ENCODE data around the gene LTB. TPM values are rescaled to one million over a fixed set of nuclear protein-coding genes. Genes with fewer than 3 reads are reported as not detected.

The LTB gene
- total and polyA plus RNA-seq, 2 of the 13 experiments (the other 11 are each of a cell fraction or from before 2014, with no cell fraction given): 0.09 to 0.22 TPM

- H3K36me3 ChIP-seq (replicated peaks in 1 of 2; ENCODE audit: control insufficient read depth in 1 of 2, insufficient read depth in 2 of 2, low read length in 2 of 2): no peaks in the 10 kb centered on the region
- intact Hi-C loops (cut with micrococcal nuclease; ENCODE audit: unreplicated experiment) (no loop called here), in situ Hi-C loops (cut with HindIII; ENCODE audit: extremely low pct_ligation_motif_present, low pct_unique_long_range_greater_than_20kb) (no loop called here)
- H3K27ac ChIP-seq (ENCODE audit: extremely low read length, insufficient read depth, low read length): peak overlapping the region; percentile 50
- H3K4me1 ChIP-seq (ENCODE audit: insufficient read depth, low read length): peaks cover 43% of the 10 kb centered on the region
- peak overlapping the region; percentile 34 for H2AFZ ChIP-seq (ENCODE audit: low read length)
- BruUV-seq (replicated peaks): no TSS peak
- DNase-seq (ENCODE audit: low spot score) (peak; percentile 44), FAIRE-seq (peak; percentile 85), ATAC-seq (peak; percentile 83)
- WGBS (ENCODE audit: low lambda C conversion rate): 2% methylated on average over 8 of the region's 8 CpGs
- no peaks in the 10 kb centered on the region for H4K20me1 ChIP-seq (ENCODE audit: insufficient read depth, low read length)
- H3K27me3 ChIP-seq (ENCODE audit: control insufficient read depth in 1 of 2, insufficient read depth in 2 of 2, low read length in 2 of 2): no peaks in the 10 kb centered on the region; a peak in 1 of 5 replicates
- CTCF ChIA-PET (ENCODE audit: low intra/inter-chr PET ratio, low total read pairs): interaction anchor here (1.4 kb wide), 1 partner anchor 16 kb away, joined by 3 read pairs; no protein-coding TSS in a partner anchor
- H3K4me3 ChIP-seq (replicated peaks in 1 of 3; ENCODE audit: insufficient read depth in 1 of 3, low read depth in 2 of 3, low read length in 3 of 3): peak overlapping the region; percentile 38 to 66 (median 50)
- no peaks in the 10 kb centered on the region for H3K79me2 ChIP-seq (ENCODE audit: insufficient read depth, low read length)
- POLR2A ChIA-PET: interaction anchor here (1.1 to 2.1 kb wide), 9 partner anchors 16 to 192 kb away, joined by 3 to 10 read pairs (median 4); partner anchors contain the start of genes APOM, BAG6 and DDX39B
- H3K9ac ChIP-seq (ENCODE audit: insufficient read depth, low read depth, low read length): peak overlapping the region; percentile 50
- no peaks in the 10 kb centered on the region for H3K9me3 ChIP-seq (ENCODE audit: low read length)
- H3K4me2 ChIP-seq (ENCODE audit: low read depth, low read length): peak overlapping the region; percentile 91
- 0 out of 2 replicates have a peak, but pooled peaks have one; percentile 9 for TF ChIP-seq FOSL2 (CRISPR knock-in tag; IDR thresholded peaks at IDR 0.05)
- peak; percentile 68; the same call in 1 of the 2 replicates for TF ChIP-seq PRMT3 (CRISPR knock-in tag; IDR thresholded peaks at IDR 0.05; ENCODE audit: borderline replicate concordance, low read depth)
- TF ChIP-seq ZNF547 (CRISPR knock-in tag; IDR thresholded peaks at IDR 0.05): 0 out of 2 replicates have a peak, but pooled peaks have one; percentile 37
- peak; percentile 20; the same call in 1 of the 2 replicates for TF ChIP-seq ZBTB3 (CRISPR knock-in tag; IDR thresholded peaks at IDR 0.05; ENCODE audit: borderline replicate concordance, low read depth)
- TF ChIP-seq ZSCAN25 (CRISPR knock-in tag; IDR thresholded peaks at IDR 0.05): peak; percentile 52
- peak; percentile 89 for TF ChIP-seq ZBTB43 (CRISPR knock-in tag; conservative IDR thresholded peaks at IDR 0.05)
- TF ChIP-seq ZNF784 (CRISPR knock-in tag; IDR thresholded peaks at IDR 0.05; ENCODE audit: borderline replicate concordance): 0 out of 2 replicates have a peak, but pooled peaks have one; percentile 44
- TF ChIP-seq ZBTB40 (IDR thresholded peaks at IDR 0.05): no peak
- TF ChIP-seq ZBTB40 (CRISPR knock-in tag; IDR thresholded peaks at IDR 0.05): 0 out of 2 replicates have a peak, but pooled peaks have one; percentile 10
- 0 out of 2 replicates have a peak, but pooled peaks have one; percentile 44 for TF ChIP-seq CSRNP1 (CRISPR knock-in tag; IDR thresholded peaks at IDR 0.05)
These were observed 31.9 kb upstream of the LTB start for GRCh38 chr6:31614075-31614619.
